Adrenal gland (tissue), 5 donors: ENCODE data around the gene TOM1L1.

Experiments used
- POLR2A ChIP-seq, 2 donors: fragments of 450-650 bp; IDR thresholded peaks; one replicate each; pipeline ENCODE4 v1.6.1; 2017; ENCODE audit warnings: antibody characterized with exemption in 2 of 2, mild to moderate bottlenecking in 2 of 2, moderate library complexity in 1 of 2
- TF ChIP-seq, protein P1 (sequence below), 6 experiments: fragments of 450-650 bp in 4 of 6; fragments of 200-600 bp in 2 of 6; sonication (generic) in 1 of 6; IDR thresholded peaks; 1 replicate in 5 of 6; 2 replicates in 1 of 6; pipeline versions ENCODE4 v1.5.1 to v1.8.0; 2016 to 2021; ENCODE audit warnings: antibody characterized with exemption in 6 of 6, mild to moderate bottlenecking in 2 of 6, moderate library complexity in 1 of 6
- donor health status: DM: no; HTN: no; CAD: no.

DNA sequence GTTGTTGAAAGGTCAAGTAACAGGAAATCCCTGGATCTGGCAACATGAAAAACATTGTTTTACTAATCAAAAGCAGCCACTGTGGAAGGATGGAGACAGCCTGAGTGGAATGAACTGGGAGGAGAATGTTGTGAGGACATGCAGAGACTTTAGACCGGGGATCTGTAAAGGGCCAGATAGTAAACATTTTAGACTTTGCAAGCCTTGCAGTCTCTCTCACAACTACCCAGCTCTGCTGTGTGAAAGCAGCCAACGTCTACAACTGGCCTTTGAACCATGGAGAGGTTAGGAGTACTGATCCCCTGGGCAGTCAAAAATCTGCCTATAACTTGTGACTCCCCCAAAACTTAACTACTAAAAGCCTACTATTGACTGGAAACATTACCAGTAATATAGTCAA lies 41.5 kb upstream of the TOM1L1 start:
- TF ChIP-seq, protein P1, sequence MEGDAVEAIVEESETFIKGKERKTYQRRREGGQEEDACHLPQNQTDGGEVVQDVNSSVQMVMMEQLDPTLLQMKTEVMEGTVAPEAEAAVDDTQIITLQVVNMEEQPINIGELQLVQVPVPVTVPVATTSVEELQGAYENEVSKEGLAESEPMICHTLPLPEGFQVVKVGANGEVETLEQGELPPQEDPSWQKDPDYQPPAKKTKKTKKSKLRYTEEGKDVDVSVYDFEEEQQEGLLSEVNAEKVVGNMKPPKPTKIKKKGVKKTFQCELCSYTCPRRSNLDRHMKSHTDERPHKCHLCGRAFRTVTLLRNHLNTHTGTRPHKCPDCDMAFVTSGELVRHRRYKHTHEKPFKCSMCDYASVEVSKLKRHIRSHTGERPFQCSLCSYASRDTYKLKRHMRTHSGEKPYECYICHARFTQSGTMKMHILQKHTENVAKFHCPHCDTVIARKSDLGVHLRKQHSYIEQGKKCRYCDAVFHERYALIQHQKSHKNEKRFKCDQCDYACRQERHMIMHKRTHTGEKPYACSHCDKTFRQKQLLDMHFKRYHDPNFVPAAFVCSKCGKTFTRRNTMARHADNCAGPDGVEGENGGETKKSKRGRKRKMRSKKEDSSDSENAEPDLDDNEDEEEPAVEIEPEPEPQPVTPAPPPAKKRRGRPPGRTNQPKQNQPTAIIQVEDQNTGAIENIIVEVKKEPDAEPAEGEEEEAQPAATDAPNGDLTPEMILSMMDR (IDR thresholded peaks at IDR 0.05) = no peak
- no peak for TF ChIP-seq POLR2A (IDR thresholded peaks at IDR 0.05)
